Measurements from ENCODE around the gene ASPSCR1. TPM values are rescaled to one million over a fixed set of nuclear protein-coding genes. Genes with fewer than 3 reads are reported as not detected.

Gene ASPSCR1
- total and polyA plus RNA-seq, 9 of the 15 experiments (the other 6 are each of a cell fraction or from before 2014, with no cell fraction given): 0.90 to 36.9 (median 11.6) TPM

DNA sequence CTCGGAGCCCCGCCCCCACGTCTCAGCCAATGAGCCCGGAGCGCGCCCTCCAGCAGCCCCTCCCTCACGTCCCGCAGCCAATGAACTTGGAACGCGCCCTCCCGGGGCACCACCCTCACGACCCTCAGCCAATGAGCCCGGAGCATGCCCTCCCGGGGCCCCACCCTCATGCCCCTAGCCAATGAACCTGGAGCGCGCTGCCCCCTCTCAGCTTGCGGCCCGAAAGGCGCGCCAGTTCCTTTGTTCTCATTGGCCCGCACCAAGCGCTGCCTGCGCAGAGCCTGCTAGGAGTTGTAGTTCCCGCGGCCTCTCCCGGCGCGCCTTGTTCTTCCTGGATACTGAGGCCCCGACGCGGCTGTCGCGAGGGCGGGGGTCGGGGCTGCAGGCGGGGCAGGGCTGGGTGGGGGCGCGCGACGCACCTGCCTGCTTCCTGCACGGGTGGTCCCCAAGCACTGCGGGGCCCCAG, 45.6 kb downstream of the ASPSCR1 start, which contains the start of gene LRRC45 (continued):
- TF ChIP-seq, protein P1, sequence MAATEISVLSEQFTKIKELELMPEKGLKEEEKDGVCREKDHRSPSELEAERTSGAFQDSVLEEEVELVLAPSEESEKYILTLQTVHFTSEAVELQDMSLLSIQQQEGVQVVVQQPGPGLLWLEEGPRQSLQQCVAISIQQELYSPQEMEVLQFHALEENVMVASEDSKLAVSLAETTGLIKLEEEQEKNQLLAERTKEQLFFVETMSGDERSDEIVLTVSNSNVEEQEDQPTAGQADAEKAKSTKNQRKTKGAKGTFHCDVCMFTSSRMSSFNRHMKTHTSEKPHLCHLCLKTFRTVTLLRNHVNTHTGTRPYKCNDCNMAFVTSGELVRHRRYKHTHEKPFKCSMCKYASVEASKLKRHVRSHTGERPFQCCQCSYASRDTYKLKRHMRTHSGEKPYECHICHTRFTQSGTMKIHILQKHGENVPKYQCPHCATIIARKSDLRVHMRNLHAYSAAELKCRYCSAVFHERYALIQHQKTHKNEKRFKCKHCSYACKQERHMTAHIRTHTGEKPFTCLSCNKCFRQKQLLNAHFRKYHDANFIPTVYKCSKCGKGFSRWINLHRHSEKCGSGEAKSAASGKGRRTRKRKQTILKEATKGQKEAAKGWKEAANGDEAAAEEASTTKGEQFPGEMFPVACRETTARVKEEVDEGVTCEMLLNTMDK (IDR thresholded peaks at IDR 0.05; ENCODE audit: borderline replicate concordance, insufficient read depth, low read depth, low read length, poor library complexity, severe bottlenecking): no peak
- TF ChIP-seq ELF1 (tag; IDR thresholded peaks at IDR 0.05) (peak; percentile 87), PHF8 (IDR thresholded peaks at IDR 0.05; ENCODE audit: borderline replicate concordance, low read length) (peak; percentile 5; the same call in 1 of the 2 replicates), RB1 (IDR thresholded peaks at IDR 0.05; ENCODE audit: low read depth) (peak; percentile 25; the same call in 1 of the 2 replicates), MAZ (CRISPR knock-in tag; conservative IDR thresholded peaks at IDR 0.05 in 1 of 2, IDR thresholded peaks at IDR 0.05 in 1 of 2) (peak in 1 of 2 experiments; percentile 4; a peak in 1 of 4 replicates), CTBP1 (IDR thresholded peaks at IDR 0.05; ENCODE audit: borderline replicate concordance) (peak; percentile 100), HCFC1 (IDR thresholded peaks at IDR 0.05; ENCODE audit: low read depth, low read length) (peak; percentile 93), E2F3 (CRISPR knock-in tag; IDR thresholded peaks at IDR 0.05) (0 out of 2 replicates have a peak, but pooled peaks have one; percentile 53), BHLHE40 (IDR thresholded peaks at IDR 0.05; ENCODE audit: low read length) (no peak)
- TF ChIP-seq, protein P2, sequence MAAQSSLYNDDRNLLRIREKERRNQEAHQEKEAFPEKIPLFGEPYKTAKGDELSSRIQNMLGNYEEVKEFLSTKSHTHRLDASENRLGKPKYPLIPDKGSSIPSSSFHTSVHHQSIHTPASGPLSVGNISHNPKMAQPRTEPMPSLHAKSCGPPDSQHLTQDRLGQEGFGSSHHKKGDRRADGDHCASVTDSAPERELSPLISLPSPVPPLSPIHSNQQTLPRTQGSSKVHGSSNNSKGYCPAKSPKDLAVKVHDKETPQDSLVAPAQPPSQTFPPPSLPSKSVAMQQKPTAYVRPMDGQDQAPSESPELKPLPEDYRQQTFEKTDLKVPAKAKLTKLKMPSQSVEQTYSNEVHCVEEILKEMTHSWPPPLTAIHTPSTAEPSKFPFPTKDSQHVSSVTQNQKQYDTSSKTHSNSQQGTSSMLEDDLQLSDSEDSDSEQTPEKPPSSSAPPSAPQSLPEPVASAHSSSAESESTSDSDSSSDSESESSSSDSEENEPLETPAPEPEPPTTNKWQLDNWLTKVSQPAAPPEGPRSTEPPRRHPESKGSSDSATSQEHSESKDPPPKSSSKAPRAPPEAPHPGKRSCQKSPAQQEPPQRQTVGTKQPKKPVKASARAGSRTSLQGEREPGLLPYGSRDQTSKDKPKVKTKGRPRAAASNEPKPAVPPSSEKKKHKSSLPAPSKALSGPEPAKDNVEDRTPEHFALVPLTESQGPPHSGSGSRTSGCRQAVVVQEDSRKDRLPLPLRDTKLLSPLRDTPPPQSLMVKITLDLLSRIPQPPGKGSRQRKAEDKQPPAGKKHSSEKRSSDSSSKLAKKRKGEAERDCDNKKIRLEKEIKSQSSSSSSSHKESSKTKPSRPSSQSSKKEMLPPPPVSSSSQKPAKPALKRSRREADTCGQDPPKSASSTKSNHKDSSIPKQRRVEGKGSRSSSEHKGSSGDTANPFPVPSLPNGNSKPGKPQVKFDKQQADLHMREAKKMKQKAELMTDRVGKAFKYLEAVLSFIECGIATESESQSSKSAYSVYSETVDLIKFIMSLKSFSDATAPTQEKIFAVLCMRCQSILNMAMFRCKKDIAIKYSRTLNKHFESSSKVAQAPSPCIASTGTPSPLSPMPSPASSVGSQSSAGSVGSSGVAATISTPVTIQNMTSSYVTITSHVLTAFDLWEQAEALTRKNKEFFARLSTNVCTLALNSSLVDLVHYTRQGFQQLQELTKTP (IDR thresholded peaks at IDR 0.05; ENCODE audit: low read depth in 1 of 2, partially characterized antibody in 2 of 2): peak in 1 of 2 experiments; percentile 70
- TF ChIP-seq, protein P3, sequence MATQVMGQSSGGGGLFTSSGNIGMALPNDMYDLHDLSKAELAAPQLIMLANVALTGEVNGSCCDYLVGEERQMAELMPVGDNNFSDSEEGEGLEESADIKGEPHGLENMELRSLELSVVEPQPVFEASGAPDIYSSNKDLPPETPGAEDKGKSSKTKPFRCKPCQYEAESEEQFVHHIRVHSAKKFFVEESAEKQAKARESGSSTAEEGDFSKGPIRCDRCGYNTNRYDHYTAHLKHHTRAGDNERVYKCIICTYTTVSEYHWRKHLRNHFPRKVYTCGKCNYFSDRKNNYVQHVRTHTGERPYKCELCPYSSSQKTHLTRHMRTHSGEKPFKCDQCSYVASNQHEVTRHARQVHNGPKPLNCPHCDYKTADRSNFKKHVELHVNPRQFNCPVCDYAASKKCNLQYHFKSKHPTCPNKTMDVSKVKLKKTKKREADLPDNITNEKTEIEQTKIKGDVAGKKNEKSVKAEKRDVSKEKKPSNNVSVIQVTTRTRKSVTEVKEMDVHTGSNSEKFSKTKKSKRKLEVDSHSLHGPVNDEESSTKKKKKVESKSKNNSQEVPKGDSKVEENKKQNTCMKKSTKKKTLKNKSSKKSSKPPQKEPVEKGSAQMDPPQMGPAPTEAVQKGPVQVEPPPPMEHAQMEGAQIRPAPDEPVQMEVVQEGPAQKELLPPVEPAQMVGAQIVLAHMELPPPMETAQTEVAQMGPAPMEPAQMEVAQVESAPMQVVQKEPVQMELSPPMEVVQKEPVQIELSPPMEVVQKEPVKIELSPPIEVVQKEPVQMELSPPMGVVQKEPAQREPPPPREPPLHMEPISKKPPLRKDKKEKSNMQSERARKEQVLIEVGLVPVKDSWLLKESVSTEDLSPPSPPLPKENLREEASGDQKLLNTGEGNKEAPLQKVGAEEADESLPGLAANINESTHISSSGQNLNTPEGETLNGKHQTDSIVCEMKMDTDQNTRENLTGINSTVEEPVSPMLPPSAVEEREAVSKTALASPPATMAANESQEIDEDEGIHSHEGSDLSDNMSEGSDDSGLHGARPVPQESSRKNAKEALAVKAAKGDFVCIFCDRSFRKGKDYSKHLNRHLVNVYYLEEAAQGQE (IDR thresholded peaks at IDR 0.05; ENCODE audit: borderline replicate concordance): no peak
- TF ChIP-seq, protein P3 (CRISPR knock-in tag; IDR thresholded peaks at IDR 0.05; ENCODE audit: low read depth): no peak

Data from K562 (cell line).